Activated naive CD4-positive, alpha-beta T cell treated with anti-CD3 and anti-CD28 coated beads, Interleukin-2, amount 10 ng/mL, durations not matched to agents 7 days and 5 days (primary cell): ENCODE measurements around the gene RNPS1.

Experiments used
- CTCF ChIA-PET: fragments of 350-600 bp; sonication (Branson Sonifier 250); formaldehyde crosslinking; loops from one replicate; lab custom pipeline; 2021; ENCODE audit warnings: antibody characterized with exemption; lab: Charles Lee
- DNase-seq: peaks from one replicate; pipeline ENCODE4 v3.0.0-alpha.2; 2020
- H3K27ac Mint-ChIP-seq: one replicate; pipeline ENCODE4 v1.8.0; 2021; ENCODE audit warnings: mild to moderate bottlenecking, moderate library complexity, mixed read lengths
- H3K27me3 Mint-ChIP-seq: one replicate; pipeline ENCODE4 v1.8.0; 2021; ENCODE audit warnings: mild to moderate bottlenecking, mixed read lengths
- H3K36me3 Mint-ChIP-seq: one replicate; pipeline ENCODE4 v1.8.0; 2021; ENCODE audit warnings: mixed read lengths
- H3K4me1 Mint-ChIP-seq: one replicate; pipeline ENCODE4 v1.8.0; 2021; ENCODE audit warnings: mixed read lengths
- H3K4me3 Mint-ChIP-seq: one replicate; pipeline ENCODE4 v1.8.0; 2021; ENCODE audit warnings: mild to moderate bottlenecking, moderate library complexity, mixed read lengths
- H3K9me3 Mint-ChIP-seq: one replicate; pipeline ENCODE4 v1.8.0; 2021; ENCODE audit warnings: mixed read lengths

The RNPS1 gene

GRCh38 chr16:2287916-2288547 is 20.1 kb upstream of the RNPS1 start:
- Mint-ChIP-seq H3K36me3 (no peaks in the 10 kb centered on the region), H3K4me1 (no peaks in the 10 kb centered on the region), H3K4me3 (no peak overlapping the region), H3K27ac (no peak overlapping the region), H3K27me3 (no peaks in the 10 kb centered on the region), H3K9me3 (no peaks in the 10 kb centered on the region)
- no peak for DNase-seq
- CTCF ChIA-PET, result no interaction called here

GRCh38 chr16:2286550-2286949 is 18.6 kb upstream of the RNPS1 start:
- Mint-ChIP-seq H3K9me3 (no peaks in the 10 kb centered on the region), H3K27me3 (no peaks in the 10 kb centered on the region), H3K4me3 (no peak overlapping the region), H3K4me1 (no peaks in the 10 kb centered on the region), H3K27ac (no peak overlapping the region), H3K36me3 (no peaks in the 10 kb centered on the region)
- CTCF ChIA-PET, result no interaction called here
- DNase-seq, result no peak

- Mint-ChIP-seq H3K27me3 (no peaks in the 10 kb centered on the region), H3K27ac (no peak overlapping the region), H3K9me3 (no peaks in the 10 kb centered on the region), H3K4me1 (no peaks in the 10 kb centered on the region), H3K4me3 (no peak overlapping the region), H3K36me3 (no peaks in the 10 kb centered on the region)
- CTCF ChIA-PET, result no interaction called here
- no peak for DNase-seq
Measured at GRCh38 chr16:2285731-2286191, 17.8 kb upstream of the RNPS1 start.

- Mint-ChIP-seq H3K27me3 (no peaks in the 10 kb centered on the region), H3K27ac (no peak overlapping the region), H3K36me3 (no peaks in the 10 kb centered on the region), H3K4me1 (no peaks in the 10 kb centered on the region), H3K4me3 (no peak overlapping the region), H3K9me3 (no peaks in the 10 kb centered on the region)
- CTCF ChIA-PET, result no interaction called here
- no peak for DNase-seq
Measured at GRCh38 chr16:2284797-2285576, 17.1 kb upstream of the RNPS1 start.

- Mint-ChIP-seq H3K4me1 (no peaks in the 10 kb centered on the region), H3K9me3 (no peaks in the 10 kb centered on the region), H3K4me3 (no peak overlapping the region), H3K27ac (no peak overlapping the region), H3K36me3 (no peaks in the 10 kb centered on the region), H3K27me3 (no peaks in the 10 kb centered on the region)
- CTCF ChIA-PET, result no interaction called here
- no peak for DNase-seq
Measured at GRCh38 chr16:2284001-2284770, 16.3 kb upstream of the RNPS1 start.

GRCh38 chr16:2282866-2283555 is 15.1 kb upstream of the RNPS1 start:
- Mint-ChIP-seq H3K4me3 (no peak overlapping the region), H3K27ac (no peak overlapping the region), H3K9me3 (no peaks in the 10 kb centered on the region), H3K27me3 (no peaks in the 10 kb centered on the region), H3K4me1 (no peaks in the 10 kb centered on the region), H3K36me3 (no peaks in the 10 kb centered on the region)
- no peak for DNase-seq
- CTCF ChIA-PET, result no interaction called here

GRCh38 chr16:2282262-2282661 is 14.3 kb upstream of the RNPS1 start:
- Mint-ChIP-seq H3K36me3 (no peaks in the 10 kb centered on the region), H3K9me3 (no peaks in the 10 kb centered on the region), H3K27ac (no peak overlapping the region), H3K27me3 (no peaks in the 10 kb centered on the region), H3K4me1 (no peaks in the 10 kb centered on the region), H3K4me3 (no peak overlapping the region)
- CTCF ChIA-PET, result no interaction called here
- no peak for DNase-seq

GRCh38 chr16:2280981-2281542 is 13.1 kb upstream of the RNPS1 start:
- H3K4me3 Mint-ChIP-seq, result no peak overlapping the region
- no peaks in the 10 kb centered on the region for H3K36me3 Mint-ChIP-seq
- H3K4me1 Mint-ChIP-seq, result no peaks in the 10 kb centered on the region
- CTCF ChIA-PET, result no interaction called here
- no peak overlapping the region for H3K27ac Mint-ChIP-seq
- no peak for DNase-seq
- no peaks in the 10 kb centered on the region for H3K9me3 Mint-ChIP-seq
- no peaks in the 10 kb centered on the region for H3K27me3 Mint-ChIP-seq

GRCh38 chr16:2280461-2280860 is 12.5 kb upstream of the RNPS1 start:
- H3K36me3 Mint-ChIP-seq, result no peaks in the 10 kb centered on the region
- H3K4me1 Mint-ChIP-seq, result no peaks in the 10 kb centered on the region
- no peak overlapping the region for H3K4me3 Mint-ChIP-seq
- H3K9me3 Mint-ChIP-seq, result no peaks in the 10 kb centered on the region
- CTCF ChIA-PET, result interaction anchor here (0.6 to 0.7 kb wide), 2 partner anchors 10 to 49 kb away, joined by 3 read pairs; no protein-coding TSS in a partner anchor
- no peaks in the 10 kb centered on the region for H3K27me3 Mint-ChIP-seq
- no peak overlapping the region for H3K27ac Mint-ChIP-seq
- DNase-seq, result no peak

GRCh38 chr16:2278956-2279800 is 11.3 kb upstream of the RNPS1 start:
- Mint-ChIP-seq H3K9me3 (no peaks in the 10 kb centered on the region), H3K4me3 (no peak overlapping the region), H3K36me3 (no peaks in the 10 kb centered on the region), H3K27ac (no peak overlapping the region), H3K4me1 (no peaks in the 10 kb centered on the region), H3K27me3 (no peaks in the 10 kb centered on the region)
- CTCF ChIA-PET, result interaction anchor here (1.0 to 1.1 kb wide), 2 partner anchors 17 to 58 kb away, joined by 3 read pairs; no protein-coding TSS in a partner anchor
- DNase-seq, result no peak

- no peaks in the 10 kb centered on the region for H3K4me1 Mint-ChIP-seq
- H3K36me3 Mint-ChIP-seq, result no peaks in the 10 kb centered on the region
- H3K27ac Mint-ChIP-seq, result no peak overlapping the region
- H3K4me3 Mint-ChIP-seq, result no peak overlapping the region
- CTCF ChIA-PET, result no interaction called here
- no peaks in the 10 kb centered on the region for H3K27me3 Mint-ChIP-seq
- no peaks in the 10 kb centered on the region for H3K9me3 Mint-ChIP-seq
- no peak for DNase-seq
Measured at GRCh38 chr16:2278272-2278608, 10.3 kb upstream of the RNPS1 start.

- H3K4me3 Mint-ChIP-seq, result no peak overlapping the region
- no peaks in the 10 kb centered on the region for H3K36me3 Mint-ChIP-seq
- no peaks in the 10 kb centered on the region for H3K4me1 Mint-ChIP-seq
- H3K27ac Mint-ChIP-seq, result no peak overlapping the region
- no peak for DNase-seq
- H3K27me3 Mint-ChIP-seq, result no peaks in the 10 kb centered on the region
- CTCF ChIA-PET, result no interaction called here
- no peaks in the 10 kb centered on the region for H3K9me3 Mint-ChIP-seq
Measured at GRCh38 chr16:2277466-2278271, 9.7 kb upstream of the RNPS1 start.
